Nephron (organoid): ENCODE results near the gene PLA2G6.

ENCODE experiments used
- H3K27ac Mint-ChIP-seq, 3 experiments: 2 replicates each; pipeline ENCODE4 v1.8.0; 2020; ENCODE audit warnings: mixed read lengths in 3 of 3, mild to moderate bottlenecking in 2 of 3, moderate library complexity in 1 of 3
- H3K27me3 Mint-ChIP-seq: 2 replicates; pipeline ENCODE4 v1.8.0; 2021; ENCODE audit warnings: low read depth, mild to moderate bottlenecking, moderate library complexity, mixed read lengths
- H3K36me3 Mint-ChIP-seq: 2 replicates; pipeline ENCODE4 v1.8.0; 2020; ENCODE audit warnings: low read depth, mixed read lengths
- H3K4me1 Mint-ChIP-seq: 2 replicates; pipeline ENCODE4 v1.8.0; 2020; ENCODE audit warnings: mixed read lengths
- H3K4me3 Mint-ChIP-seq, 3 experiments: 2 replicates each; pipeline ENCODE4 v1.8.0; 2020; ENCODE audit warnings: mild to moderate bottlenecking in 3 of 3, mixed read lengths in 3 of 3, moderate library complexity in 2 of 3
- H3K9me3 Mint-ChIP-seq: 2 replicates; pipeline ENCODE4 v1.8.0; 2020; ENCODE audit warnings: mixed read lengths
- TF ChIP-seq, protein P1 (sequence below), 3 experiments: fragments of 200-600 bp; sonication (generic); IDR thresholded peaks; one replicate each; pipeline ENCODE4 v1.5.0; 2021; ENCODE audit warnings: antibody characterized with exemption in 3 of 3; ENCODE audit not compliant: unreplicated experiment in 3 of 3

Gene PLA2G6, protein sequence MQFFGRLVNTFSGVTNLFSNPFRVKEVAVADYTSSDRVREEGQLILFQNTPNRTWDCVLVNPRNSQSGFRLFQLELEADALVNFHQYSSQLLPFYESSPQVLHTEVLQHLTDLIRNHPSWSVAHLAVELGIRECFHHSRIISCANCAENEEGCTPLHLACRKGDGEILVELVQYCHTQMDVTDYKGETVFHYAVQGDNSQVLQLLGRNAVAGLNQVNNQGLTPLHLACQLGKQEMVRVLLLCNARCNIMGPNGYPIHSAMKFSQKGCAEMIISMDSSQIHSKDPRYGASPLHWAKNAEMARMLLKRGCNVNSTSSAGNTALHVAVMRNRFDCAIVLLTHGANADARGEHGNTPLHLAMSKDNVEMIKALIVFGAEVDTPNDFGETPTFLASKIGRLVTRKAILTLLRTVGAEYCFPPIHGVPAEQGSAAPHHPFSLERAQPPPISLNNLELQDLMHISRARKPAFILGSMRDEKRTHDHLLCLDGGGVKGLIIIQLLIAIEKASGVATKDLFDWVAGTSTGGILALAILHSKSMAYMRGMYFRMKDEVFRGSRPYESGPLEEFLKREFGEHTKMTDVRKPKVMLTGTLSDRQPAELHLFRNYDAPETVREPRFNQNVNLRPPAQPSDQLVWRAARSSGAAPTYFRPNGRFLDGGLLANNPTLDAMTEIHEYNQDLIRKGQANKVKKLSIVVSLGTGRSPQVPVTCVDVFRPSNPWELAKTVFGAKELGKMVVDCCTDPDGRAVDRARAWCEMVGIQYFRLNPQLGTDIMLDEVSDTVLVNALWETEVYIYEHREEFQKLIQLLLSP

DNA sequence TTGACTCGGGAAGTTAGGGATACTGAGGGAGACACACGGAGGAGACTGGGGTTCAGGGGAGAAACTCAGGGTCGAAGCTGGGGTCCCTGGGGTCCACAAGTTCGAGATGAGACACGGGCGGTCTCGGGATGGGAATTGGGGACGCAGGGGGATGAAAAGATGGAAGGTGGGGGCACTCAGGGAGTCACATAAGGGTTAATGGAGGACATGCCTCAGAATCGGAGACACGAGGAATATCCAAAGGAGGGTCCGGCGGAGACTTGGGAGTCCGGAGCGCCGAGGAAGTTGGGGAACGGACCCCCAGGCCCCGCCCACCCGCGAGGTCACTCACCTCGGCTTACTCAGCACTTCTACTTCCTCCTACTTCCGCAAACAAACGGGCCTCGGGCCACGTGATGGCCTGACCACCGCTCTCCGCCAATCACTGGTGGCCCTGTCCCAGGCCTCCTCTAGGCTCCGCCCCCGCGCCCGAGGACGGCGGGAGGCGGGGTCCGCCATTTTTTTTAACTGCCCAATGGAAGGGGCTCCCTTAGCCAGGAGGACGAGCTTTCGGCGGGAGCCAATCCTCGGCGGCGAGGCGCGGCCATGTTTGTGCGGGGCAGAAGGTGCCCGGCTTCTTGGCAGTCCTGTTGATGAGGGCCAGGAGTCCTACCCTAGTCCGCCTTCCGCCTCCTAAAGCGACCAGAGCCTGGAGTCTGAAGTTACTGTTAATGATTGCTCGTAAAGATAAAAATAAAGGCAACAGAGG lies at the start of gene PLA2G6:
TSS of gene PLA2G6 (minus strand) at position 378 of the 748 bp plus-strand sequence. CDS start 12,404 bp downstream, outside the sequence.
- Mint-ChIP-seq H3K9me3 (no peaks in the 10 kb centered on the region), H3K27me3 (peaks cover 5% of the 10 kb centered on the region), H3K4me3 (peak within 1 kb of the TSS; percentile 93 to 96 (median 95)), H3K27ac (peak within 1 kb of the TSS; percentile 97 to 99 (median 99)), H3K4me1 (peaks cover 41% of the 10 kb centered on the region), H3K36me3 (no peaks in the 10 kb centered on the region)
- TF ChIP-seq, protein P1, sequence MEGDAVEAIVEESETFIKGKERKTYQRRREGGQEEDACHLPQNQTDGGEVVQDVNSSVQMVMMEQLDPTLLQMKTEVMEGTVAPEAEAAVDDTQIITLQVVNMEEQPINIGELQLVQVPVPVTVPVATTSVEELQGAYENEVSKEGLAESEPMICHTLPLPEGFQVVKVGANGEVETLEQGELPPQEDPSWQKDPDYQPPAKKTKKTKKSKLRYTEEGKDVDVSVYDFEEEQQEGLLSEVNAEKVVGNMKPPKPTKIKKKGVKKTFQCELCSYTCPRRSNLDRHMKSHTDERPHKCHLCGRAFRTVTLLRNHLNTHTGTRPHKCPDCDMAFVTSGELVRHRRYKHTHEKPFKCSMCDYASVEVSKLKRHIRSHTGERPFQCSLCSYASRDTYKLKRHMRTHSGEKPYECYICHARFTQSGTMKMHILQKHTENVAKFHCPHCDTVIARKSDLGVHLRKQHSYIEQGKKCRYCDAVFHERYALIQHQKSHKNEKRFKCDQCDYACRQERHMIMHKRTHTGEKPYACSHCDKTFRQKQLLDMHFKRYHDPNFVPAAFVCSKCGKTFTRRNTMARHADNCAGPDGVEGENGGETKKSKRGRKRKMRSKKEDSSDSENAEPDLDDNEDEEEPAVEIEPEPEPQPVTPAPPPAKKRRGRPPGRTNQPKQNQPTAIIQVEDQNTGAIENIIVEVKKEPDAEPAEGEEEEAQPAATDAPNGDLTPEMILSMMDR (IDR thresholded peaks at IDR 0.05; ENCODE audit: unreplicated experiment in 3 of 3), result no peak

DNA sequence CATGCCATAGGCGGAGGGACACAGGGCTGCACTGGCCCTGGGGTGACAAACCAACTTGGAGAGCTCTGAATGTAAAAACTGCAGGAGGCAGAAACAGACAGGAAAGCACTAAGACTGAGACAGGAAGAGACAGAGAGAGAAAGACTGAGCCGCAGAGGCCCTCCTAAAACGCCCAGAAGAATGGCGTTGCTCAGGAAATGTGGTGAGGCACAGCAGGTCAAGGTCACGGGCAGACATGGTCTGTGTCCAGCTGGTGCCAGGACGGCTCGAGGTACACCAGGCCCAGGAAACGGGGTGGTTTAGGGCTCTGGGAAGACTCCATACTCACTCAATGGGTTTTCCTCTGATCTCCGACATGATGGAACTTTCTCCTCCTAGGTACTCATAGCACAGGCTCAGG lies 49.3 kb upstream of the PLA2G6 start:
- H3K27me3 Mint-ChIP-seq, result no peaks in the 10 kb centered on the region

GRCh38 chr22:38230108-38230825 lies 48.6 kb upstream of the PLA2G6 start:
- Mint-ChIP-seq H3K9me3 (no peaks in the 10 kb centered on the region), H3K4me1 (no peaks in the 10 kb centered on the region), H3K27ac (no peak overlapping the region), H3K4me3 (no peak overlapping the region), H3K27me3 (no peaks in the 10 kb centered on the region), H3K36me3 (peaks cover 43% of the 10 kb centered on the region)
- TF ChIP-seq, protein P1 (IDR thresholded peaks at IDR 0.05; ENCODE audit: unreplicated experiment in 3 of 3), result peak in 1 of 3 experiments; percentile 24

More for the DNA sequence above, 49.3 kb upstream of the PLA2G6 start:
- Mint-ChIP-seq H3K36me3 (peaks cover 46% of the 10 kb centered on the region), H3K4me1 (no peaks in the 10 kb centered on the region), H3K27ac (no peak overlapping the region), H3K4me3 (no peak overlapping the region), H3K9me3 (no peaks in the 10 kb centered on the region)
- TF ChIP-seq, protein P1 (IDR thresholded peaks at IDR 0.05; ENCODE audit: unreplicated experiment in 3 of 3), result no peak

- TF ChIP-seq, protein P1 (IDR thresholded peaks at IDR 0.05; ENCODE audit: unreplicated experiment in 3 of 3), result no peak
- Mint-ChIP-seq H3K4me3 (no peak overlapping the region), H3K27ac (no peak overlapping the region), H3K27me3 (no peaks in the 10 kb centered on the region), H3K9me3 (no peaks in the 10 kb centered on the region), H3K4me1 (no peaks in the 10 kb centered on the region), H3K36me3 (peaks cover 37% of the 10 kb centered on the region)
These were observed 47.5 kb upstream of the PLA2G6 start for GRCh38 chr22:38228873-38229740.
